ENCODE results near the gene ZNF598. TPM values are rescaled to one million over a fixed set of nuclear protein-coding genes. Genes with fewer than 3 reads are reported as not detected.

Gene ZNF598
- total RNA-seq, 2 donors from 2014 or later = 41.0 to 55.4 TPM

DNA sequence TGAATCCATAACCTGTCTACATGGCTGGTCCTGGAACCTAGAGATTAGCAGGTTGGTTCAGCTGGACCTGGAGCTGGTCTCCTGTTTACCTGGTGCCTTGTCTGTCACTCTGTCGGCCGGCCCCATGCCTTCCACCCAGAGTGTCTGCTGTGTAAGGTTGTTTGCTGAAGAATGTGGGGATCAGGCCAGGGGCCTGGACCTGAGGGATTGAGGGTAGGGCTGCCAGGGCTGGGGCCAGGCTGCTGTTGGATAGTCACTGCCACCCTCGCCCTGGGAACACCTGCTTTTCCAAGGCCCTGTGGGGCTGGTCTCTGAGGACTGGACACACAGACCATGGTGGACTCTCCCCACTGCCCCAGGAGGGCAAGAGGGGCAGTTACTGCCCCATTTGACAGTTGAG is 18.5 kb upstream of the ZNF598 start:
- WGBS, 2 donors = 40% methylated on average over 3 of the region's 3 CpGs; no CpG with 5 or more reads in 1 of the 2 donors
- DNase-seq (no peak), ATAC-seq (no peak)
- Histone ChIP-seq H3K27me3 (no peaks in the 10 kb centered on the region), H3K9me3 (no peaks in the 10 kb centered on the region), H3K27ac (peak overlapping the region in 1 of 4 donors; percentile 40), H3K4me1 (peaks cover 29% of the 10 kb centered on the region), H3K4me3 (no peak overlapping the region), H3K36me3 (replicated peaks in 1 of 2; ENCODE audit: insufficient read depth in 1 of 2, low read depth in 2 of 2) (no peaks in the 10 kb centered on the region)
- TF ChIP-seq CTCF (IDR thresholded peaks at IDR 0.05) (no peak), POLR2A (IDR thresholded peaks at IDR 0.05) (no peak)
- intact Hi-C loops (cut with DNase I) = loop anchor here (10.0 kb wide), 1 partner anchor 57 kb away; no protein-coding TSS in a partner anchor

DNA sequence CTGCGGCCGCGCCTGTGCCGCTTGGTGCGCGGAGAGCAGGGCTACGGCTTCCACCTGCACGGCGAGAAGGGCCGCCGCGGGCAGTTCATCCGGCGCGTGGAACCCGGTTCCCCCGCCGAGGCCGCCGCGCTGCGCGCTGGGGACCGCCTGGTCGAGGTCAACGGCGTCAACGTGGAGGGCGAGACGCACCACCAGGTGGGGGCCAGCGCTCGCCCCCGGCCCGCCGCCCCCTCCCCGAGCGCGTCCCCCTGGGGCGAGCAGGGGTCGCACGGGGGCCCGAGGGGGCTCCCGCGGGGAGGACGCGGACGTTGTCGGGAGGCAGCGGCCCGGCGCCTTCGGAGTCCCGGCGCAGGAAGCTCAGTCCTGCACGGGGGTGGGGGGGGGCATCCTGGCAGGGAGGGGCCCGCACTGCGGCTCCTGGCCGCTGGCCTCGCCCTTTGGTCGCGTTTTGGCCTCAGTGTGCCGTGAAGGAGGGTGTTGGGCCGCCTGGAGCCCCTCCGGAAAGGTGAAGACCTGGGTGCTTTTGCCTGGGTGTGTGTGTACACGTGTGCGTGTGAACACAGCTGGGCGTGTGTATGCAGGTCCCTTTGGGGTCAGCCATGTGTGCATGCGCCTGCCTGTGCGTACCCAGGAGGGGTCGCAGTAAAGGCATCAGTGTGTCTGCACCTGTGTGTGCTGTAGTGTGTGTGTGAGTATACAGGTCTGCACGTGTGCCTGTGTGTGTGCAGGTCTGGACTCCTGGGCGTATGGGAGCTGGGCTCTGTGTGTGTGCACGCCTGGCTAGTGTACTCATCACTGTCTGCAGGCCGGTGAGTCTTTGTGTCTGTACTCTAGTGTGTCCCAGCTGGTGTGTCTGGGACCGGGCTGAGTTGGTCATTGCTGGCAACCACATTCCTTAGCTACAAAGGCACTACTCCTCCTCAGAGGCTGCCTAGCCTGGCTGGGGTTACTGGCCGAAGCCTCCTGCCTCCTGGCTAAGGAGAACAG is 17.7 kb upstream of the ZNF598 start:
- Histone ChIP-seq H3K27me3 (no peaks in the 10 kb centered on the region), H3K36me3 (replicated peaks in 1 of 2; ENCODE audit: insufficient read depth in 1 of 2, low read depth in 2 of 2) (no peaks in the 10 kb centered on the region), H3K4me3 (peak overlapping the region in 1 of 2 donors; percentile 39), H3K27ac (peak overlapping the region in 2 of 4 donors; percentile 44 to 64), H3K9me3 (no peaks in the 10 kb centered on the region), H3K4me1 (peaks cover 36% of the 10 kb centered on the region)
- intact Hi-C loops (cut with DNase I) = loop anchor here (10.0 kb wide), 1 partner anchor 57 kb away; no protein-coding TSS in a partner anchor
- TF ChIP-seq CTCF (IDR thresholded peaks at IDR 0.05) (peak in 1 of 7 experiments; percentile 44), POLR2A (IDR thresholded peaks at IDR 0.05) (no peak)
- DNase-seq (no peak), ATAC-seq (peak; percentile 7)
- 8 to 37% methylated on average over 7 to 37 of the region's 76 CpGs for WGBS, 2 donors

DNA sequence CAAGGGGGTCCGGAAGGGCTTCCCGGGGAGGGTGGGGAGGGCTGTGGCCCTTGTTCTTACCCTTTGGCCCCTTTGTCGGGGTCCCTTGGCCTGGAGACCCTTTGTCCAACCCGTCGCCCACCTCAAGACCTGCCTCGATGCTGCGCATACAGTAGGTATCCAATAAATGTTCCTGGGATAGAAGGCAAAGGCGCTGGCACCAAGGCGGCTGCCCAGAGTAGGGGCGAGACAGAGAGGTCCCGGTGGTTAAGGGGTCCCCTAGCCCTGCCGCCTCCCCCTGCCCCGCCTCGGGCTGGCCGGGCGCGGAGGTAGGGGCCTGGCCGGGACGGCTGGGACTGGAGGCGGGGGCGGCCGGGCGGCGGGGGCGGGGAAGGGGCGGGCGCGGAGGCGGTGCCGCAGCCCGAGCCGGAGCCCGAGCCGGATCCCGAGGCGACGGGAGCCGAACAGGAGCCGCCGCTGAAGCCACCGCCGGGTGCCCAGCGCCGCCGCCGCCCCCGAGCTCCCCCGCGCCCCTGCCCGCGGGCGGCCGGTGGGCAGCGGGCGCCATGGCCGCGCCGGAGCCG is 16.9 kb upstream of the ZNF598 start, which contains the start of gene NHERF2:
NHERF2 (plus strand) TSS at position 442 of the 563 bp plus-strand sequence; CDS start at position 546, 104 bp downstream.
- no peaks in the 10 kb centered on the region for H3K36me3 ChIP-seq (replicated peaks in 1 of 2; ENCODE audit: insufficient read depth in 1 of 2, low read depth in 2 of 2)
- peak in 2 of 4 donors; percentile 58 to 69 for DNase-seq
- H3K27ac ChIP-seq = peak within 1 kb of the TSS in 3 of 4 donors; percentile 41 to 64 (median 44)
- H3K4me3 ChIP-seq = peak within 1 kb of the TSS in 1 of 2 donors; percentile 39
- peak; percentile 39 for ATAC-seq
- no peak for TF ChIP-seq POLR2A (IDR thresholded peaks at IDR 0.05)
- TF ChIP-seq CTCF (IDR thresholded peaks at IDR 0.05) = no peak
- intact Hi-C loops (cut with DNase I) = loop anchor here (10.0 kb wide), 1 partner anchor 58 kb away; no protein-coding TSS in a partner anchor
- H3K9me3 ChIP-seq = no peaks in the 10 kb centered on the region
- WGBS, 2 donors = 5 to 80% methylated on average over 1 to 48 of the region's 59 CpGs
- peaks cover 36% of the 10 kb centered on the region for H3K4me1 ChIP-seq
- H3K27me3 ChIP-seq = no peaks in the 10 kb centered on the region

- DNase-seq (no peak), ATAC-seq (no peak)
- intact Hi-C loops (cut with DNase I) = loop anchor here (10.0 kb wide), 1 partner anchor 59 kb away; no protein-coding TSS in a partner anchor
- Histone ChIP-seq H3K27ac (peak overlapping the region in 2 of 4 donors; percentile 41 to 45), H3K4me3 (no peak overlapping the region), H3K4me1 (peaks cover 36% of the 10 kb centered on the region), H3K27me3 (peaks cover 0 to under 1% of the 10 kb centered on the region in 2 donors), H3K36me3 (replicated peaks in 1 of 2; ENCODE audit: insufficient read depth in 1 of 2, low read depth in 2 of 2) (no peaks in the 10 kb centered on the region), H3K9me3 (no peaks in the 10 kb centered on the region)
- WGBS, 2 donors = 68% methylated on average over 9 to 16 of the region's 16 CpGs
- TF ChIP-seq POLR2A (IDR thresholded peaks at IDR 0.05) (no peak), CTCF (IDR thresholded peaks at IDR 0.05) (no peak)
Measured at GRCh38 chr16:2025878-2026460, 16.3 kb upstream of the ZNF598 start.
